GM21619 (cell line): ENCODE results near the gene EIF2S1.
"Not testable (repeated sequence)": the region's sequence is repeated elsewhere in the genome, so short reads cannot be mapped to it uniquely, and the experiment has no call there.

Experiments
- ATAC-seq: cut with Tn5 transposase; IDR thresholded peaks from one replicate; pipeline ENCODE4 v1.9.1; 2021; ENCODE audit not compliant: unreplicated experiment

Gene EIF2S1

GRCh38 chr14:67410313-67410712 lies 50.2 kb downstream of the EIF2S1 start:
- no peak for ATAC-seq

- no peak for ATAC-seq
Observed at GRCh38 chr14:67411370-67411769, 51.2 kb downstream of the EIF2S1 start.

- no peak for ATAC-seq
Observed at GRCh38 chr14:67411820-67412421, 51.8 kb downstream of the EIF2S1 start, which contains the start of gene PLEK2. PLEK2 (minus strand) TSS chr14:67412165; CDS start chr14:67412059, 106 bp downstream.

- ATAC-seq: no peak
Observed at GRCh38 chr14:67413806-67414769, 54.0 kb downstream of the EIF2S1 start.

- ATAC-seq: not testable (repeated sequence)
Observed at GRCh38 chr14:67415610-67416009, 55.5 kb downstream of the EIF2S1 start.

- no peak for ATAC-seq
Observed at GRCh38 chr14:67416085-67416484, 56.0 kb downstream of the EIF2S1 start.

- no peak for ATAC-seq
Observed at GRCh38 chr14:67416810-67417209, 56.7 kb downstream of the EIF2S1 start.

- no peak for ATAC-seq
Observed at GRCh38 chr14:67417633-67418032, 57.5 kb downstream of the EIF2S1 start.

- ATAC-seq: no peak
Observed at GRCh38 chr14:67418401-67419191, 58.5 kb downstream of the EIF2S1 start.

GRCh38 chr14:67420102-67420739 lies 60.1 kb downstream of the EIF2S1 start:
- no peak for ATAC-seq

GRCh38 chr14:67421356-67422224 lies 61.5 kb downstream of the EIF2S1 start:
- no peak for ATAC-seq

GRCh38 chr14:67423424-67423823 lies 63.3 kb downstream of the EIF2S1 start:
- ATAC-seq: no peak

- ATAC-seq: no peak
Observed at GRCh38 chr14:67424539-67424938, 64.4 kb downstream of the EIF2S1 start.

GRCh38 chr14:67425608-67426007 lies 65.5 kb downstream of the EIF2S1 start:
- no peak for ATAC-seq

- ATAC-seq: no peak
Observed at GRCh38 chr14:67426161-67426560, 66.0 kb downstream of the EIF2S1 start.

GRCh38 chr14:67426983-67427606 lies 67.0 kb downstream of the EIF2S1 start:
- ATAC-seq: no peak

- no peak for ATAC-seq
Observed at GRCh38 chr14:67428501-67429031, 68.4 kb downstream of the EIF2S1 start.

GRCh38 chr14:67429510-67430205 lies 69.5 kb downstream of the EIF2S1 start:
- no peak for ATAC-seq
